NCI-H2227 treated with DMSO at 0.1 percent for 48 hours (cell line): ENCODE results near the gene HBG1.
"Not testable (repeated sequence)": the region's sequence is repeated elsewhere in the genome, so short reads cannot be mapped to it uniquely, and the experiment has no call there.

Experiments used
- DNase-seq: peaks from one replicate; lab custom pipeline; 2025; lab: John Stamatoyannopoulos, UW

The HBG1 gene

DNA sequence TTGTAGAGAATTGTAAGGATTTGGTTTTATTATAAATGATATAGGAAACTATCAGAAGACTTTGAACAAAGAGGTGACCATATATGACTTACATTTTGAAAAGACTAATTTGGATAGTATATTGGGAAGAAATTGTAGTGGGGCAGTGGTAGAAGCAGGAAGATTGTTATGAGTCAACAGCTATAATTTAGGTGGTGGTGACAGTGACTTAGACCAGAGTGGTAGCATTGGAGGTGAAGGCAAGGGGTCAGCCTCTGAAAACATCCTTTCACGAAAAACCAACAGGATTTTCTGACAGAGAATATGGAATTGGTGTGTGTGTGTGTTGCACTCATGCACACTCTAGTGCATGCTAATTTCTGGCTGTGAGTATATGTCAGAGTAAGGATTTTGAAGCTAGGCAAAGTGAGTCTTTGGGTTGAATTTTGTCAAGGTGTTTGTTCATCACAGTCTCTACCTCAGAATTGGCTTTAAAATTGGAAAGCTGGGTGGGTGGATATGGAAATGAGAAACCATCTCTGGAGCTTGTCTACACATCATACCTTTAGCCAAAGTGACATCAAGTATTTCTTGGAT is 28.2 kb upstream of the HBG1 start:
- DNase-seq = no peak

DNA sequence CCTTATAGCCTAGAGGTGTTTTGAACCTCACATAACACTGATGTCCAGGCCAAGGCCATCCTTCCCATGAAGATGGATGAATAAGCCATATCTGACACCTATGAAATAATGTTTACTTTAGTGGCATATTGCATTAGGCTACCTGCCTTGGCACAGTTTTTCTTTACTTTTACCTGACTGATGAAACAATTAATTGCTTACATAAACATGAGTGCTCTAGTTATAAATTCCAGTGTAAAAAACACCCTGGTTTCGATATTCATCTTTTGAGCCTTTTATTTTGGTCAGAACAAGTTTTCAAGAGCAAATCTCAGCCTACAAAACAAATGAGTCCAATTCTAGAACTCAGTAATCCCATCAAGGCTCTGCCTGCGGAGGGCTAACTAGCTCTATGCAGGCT is 27.0 kb upstream of the HBG1 start:
- no peak for DNase-seq

DNA sequence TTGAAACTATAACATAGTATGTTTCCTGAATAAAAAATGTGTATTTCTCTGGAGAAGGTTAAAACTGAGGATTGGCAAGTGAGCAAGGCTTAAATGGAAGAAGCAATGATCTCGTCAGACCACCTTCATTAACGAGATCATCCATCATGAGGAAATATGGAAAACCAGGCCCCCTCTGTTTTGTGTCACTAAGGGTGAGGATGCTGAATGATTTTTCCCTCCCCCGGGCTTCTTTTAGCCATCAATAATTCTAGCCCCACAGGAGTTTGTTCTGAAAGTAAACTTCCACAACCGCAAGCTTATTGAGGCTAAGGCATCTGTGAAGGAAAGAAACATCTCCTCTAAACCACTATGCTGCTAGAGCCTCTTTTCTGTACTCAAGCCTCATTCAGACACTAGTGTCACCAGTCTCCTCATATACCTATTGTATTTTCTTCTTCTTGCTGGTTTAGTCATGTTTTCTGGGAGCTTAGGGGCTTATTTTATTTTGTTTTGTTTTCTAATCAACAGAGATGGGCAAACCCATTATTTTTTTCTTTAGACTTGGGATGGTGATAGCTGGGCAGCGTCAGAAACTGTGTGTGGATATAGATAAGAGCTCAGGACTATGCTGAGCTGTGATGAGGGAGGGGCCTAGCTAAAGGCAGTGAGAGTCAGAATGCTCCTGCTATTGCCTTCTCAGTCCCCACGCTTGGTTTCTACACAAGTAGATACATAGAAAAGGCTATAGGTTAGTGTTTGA is 25.9 kb upstream of the HBG1 start:
- DNase-seq = no peak

DNA sequence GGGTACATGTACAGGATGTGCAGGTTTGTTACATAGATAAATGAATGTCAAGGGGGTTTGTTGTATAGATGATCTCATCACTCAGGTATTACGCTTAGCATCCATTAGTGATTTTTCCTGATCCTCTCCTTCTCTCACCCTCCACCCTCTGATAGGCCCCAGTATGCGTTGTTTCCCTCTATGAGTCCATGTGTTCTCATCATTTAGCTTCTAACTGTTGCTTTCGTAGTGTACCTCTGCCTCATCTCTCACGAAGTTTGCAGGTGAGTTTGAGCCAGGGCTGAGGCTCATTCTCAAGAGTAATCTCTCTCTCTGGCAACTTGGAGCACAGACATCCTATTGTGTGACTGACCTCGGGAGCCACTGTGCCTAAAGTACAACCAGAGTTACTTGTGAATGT is 24.7 kb upstream of the HBG1 start:
- DNase-seq = no peak

DNA sequence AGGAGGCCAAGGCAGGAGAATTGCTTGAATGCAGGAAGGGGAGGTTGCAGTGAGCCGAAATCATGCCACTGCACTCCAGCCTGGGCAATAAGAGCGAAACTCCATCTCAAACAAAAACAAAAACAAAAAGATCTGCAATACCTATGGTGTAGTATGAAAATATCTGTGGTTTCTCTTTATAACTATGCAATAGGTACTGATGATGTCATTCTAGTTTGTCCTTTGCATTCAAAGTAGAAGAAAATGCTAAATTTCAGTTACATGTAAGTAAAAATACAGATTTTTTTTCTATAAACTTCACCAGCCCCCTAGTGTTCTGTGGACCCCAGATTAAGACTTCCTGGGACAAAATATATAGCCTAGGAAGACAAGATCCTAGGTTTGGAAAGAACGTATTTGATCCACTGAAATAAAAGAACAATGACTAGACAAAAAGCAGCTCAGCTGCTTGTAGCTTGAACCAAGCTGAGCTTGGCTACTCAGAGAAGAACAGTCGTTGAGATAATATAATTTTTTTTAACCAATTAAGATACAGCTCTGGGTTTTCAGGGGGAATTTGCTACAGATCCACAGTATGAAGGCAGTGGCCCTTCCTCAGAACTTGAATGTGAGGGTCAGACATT is 22.8 kb upstream of the HBG1 start:
- no peak for DNase-seq

DNA sequence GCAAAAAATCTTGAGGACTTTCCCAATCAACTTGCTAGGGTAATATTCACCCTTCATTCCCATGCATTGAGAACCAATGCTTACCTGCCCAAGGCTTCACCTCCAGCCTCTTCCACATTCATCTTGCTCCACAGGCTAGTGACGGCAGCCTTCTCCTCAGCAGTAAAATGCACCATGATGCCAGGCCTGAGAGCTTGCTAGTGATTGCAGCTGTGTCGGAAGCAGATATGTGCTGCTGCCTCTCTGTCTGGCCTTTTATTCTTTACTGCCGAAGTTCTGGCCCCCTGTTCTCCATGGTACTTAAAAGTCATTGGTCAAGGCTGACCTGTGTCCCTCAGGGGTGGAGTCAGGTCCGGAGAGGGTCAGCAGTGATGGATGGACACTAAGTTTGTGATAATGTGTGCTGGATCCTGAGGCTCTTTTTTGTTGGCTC is 20.1 kb upstream of the HBG1 start, which contains the start of gene HBE1:
Gene HBE1 (minus strand): TSS at position 231 of the 433 bp plus-strand sequence. CDS start 55 bp downstream, at position 176.
- no peak for DNase-seq

DNA sequence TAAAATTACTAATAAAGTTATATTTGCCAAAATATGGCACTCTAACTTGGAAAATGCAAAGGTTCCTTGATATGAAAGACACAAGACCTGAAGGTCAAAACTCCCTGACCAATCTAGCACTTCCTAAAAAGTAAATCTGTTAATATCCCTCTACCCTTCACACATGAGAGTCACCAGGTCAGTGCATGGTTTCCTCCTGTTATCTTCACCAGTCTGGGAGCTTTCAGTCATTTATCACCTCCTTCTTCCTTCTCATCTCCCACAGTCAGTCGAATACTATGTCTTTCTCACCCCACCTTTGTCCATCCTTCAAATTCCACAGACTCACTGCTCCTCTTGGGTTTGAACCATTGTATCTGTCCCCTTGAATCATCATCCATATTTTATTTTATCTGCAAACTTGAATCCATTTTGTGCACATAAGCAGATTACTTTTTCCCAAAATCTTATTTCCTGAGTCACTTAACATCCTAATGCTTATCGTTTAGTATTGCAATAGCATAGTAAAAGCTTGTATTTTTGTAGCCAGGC is 17.4 kb upstream of the HBG1 start:
- DNase-seq = no peak

DNA sequence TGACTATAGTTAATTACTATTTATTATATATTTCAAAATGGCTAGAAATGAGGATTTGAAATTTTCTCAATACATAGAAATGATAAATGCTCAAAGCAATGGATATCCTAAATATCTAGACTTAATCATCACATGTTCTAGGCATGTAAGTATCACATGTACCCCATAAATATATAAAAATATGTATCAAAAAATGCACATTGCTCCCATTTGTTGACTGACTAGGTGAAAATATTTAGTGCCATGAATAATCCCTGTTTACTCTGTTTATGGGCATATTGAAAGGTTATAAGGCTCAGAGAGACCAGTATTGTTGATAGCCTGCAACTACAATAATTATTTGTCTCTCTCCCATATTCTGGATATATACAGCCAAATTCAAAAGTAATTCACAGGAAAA is 17.0 kb upstream of the HBG1 start:
- DNase-seq = no peak

DNA sequence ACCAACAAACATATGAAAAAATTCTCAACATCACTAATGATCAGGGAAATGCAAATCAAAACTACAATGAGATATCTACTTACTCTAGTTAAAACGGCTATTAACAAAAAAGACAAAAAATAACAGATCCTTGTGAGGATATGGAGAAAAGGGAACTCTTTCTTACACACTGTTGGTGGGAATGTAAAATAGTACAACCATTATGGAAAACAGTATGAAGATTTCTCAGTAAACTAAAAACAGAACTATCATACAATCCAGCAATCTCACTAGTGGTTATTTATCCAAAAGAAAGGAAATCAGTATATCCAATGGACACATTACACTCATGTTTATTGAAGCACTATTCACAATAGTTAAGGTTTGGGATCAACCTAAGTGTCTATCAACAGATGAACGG is 16.2 kb upstream of the HBG1 start:
- DNase-seq = no peak

DNA sequence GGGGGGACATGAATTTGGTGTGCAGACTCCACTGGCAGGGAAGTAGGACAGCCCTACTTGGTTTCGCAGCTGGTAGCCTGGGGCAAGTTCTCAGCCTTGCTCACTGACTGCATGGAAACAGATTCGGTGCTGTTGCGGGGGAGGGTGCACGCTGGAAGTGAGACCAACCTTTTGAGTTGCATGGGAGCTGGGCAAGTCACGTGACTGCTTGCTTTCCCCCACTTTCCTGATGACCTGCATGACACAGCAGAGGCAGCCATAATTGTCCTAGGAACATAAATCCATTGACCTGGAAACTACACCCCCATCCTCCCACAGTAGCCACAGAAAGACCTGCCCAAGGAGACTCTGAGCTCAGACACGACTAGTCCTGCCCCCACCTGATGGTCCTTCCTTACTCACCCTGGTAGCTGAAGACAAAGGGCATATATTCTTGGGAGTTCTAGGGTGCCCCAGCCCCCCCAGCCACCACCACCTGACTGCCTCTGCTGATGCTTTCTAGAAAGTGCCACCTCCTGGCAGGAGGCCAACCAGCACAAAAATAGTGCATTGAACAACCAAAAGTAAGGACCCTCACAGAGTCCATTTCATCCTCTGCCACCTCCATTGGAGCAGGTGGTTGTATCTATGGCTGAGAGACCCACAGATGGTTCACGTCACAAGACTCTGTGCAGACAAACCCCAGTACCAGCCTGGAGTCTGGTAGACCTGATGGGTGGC is 9.0 kb upstream of the HBG1 start:
- no peak for DNase-seq

DNA sequence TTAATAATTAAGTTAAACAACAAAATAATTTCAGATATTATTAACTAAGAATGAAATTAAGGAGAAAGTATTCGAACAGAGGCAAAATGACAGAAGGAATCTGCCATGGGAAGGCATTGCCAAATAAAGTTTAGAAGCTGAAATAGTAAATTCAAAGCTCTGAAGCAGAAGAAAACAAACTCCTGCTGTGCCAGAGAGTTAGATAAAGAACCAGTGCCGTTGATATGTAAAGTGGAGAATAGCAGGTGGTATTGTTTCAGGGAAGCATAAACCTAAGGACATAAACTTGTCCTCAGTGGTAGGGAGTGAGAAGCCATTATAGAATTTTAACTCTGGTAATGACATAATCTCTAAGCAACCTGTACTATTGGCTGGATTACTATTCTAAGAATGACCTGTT is 7.6 kb upstream of the HBG1 start:
- DNase-seq = no peak

DNA sequence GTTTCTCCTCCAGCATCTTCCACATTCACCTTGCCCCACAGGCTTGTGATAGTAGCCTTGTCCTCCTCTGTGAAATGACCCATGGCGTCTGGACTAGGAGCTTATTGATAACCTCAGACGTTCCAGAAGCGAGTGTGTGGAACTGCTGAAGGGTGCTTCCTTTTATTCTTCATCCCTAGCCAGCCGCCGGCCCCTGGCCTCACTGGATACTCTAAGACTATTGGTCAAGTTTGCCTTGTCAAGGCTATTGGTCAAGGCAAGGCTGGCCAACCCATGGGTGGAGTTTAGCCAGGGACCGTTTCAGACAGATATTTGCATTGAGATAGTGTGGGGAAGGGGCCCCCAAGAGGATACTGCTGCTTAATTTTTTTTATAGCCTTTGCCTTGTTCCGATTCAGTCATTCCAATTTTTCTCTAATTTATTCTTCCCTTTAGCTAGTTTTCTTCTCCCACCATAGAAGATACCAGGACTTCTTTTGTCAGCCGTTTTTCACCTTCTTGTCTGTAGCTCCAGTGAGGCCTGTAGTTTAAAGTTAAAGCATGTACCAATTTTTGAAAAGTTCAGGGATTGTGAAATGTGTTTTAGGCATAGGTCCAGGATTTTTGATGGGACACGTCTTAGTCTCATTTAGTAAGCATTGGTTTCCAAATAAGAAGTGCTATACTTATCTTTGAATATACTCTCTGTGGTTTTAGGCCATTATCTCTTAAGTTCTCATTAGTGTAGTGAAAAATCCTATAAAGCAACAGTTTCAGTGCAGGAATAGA is 5.2 kb upstream of the HBG1 start, which contains the start of gene HBG2:
Gene HBG2 (minus strand): TSS at position 136 of the 768 bp plus-strand sequence. CDS start 53 bp downstream, at position 83.
- not testable (repeated sequence) for DNase-seq

DNA sequence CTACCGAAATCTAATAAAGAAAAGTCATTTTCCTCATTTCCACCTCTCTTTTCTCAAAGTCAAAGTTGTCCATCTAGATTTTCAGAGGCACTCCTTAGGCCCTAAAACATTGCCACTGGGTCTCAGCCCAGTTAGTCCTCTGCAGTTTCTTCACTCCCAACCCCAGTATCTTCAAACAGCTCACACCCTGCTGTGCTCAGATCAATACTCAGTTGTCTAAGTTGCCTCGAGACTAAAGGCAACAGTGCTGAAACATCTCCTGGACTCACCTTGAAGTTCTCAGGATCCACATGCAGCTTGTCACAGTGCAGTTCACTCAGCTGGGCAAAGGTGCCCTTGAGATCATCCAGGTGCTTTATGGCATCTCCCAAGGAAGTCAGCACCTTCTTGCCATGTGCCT is 4.4 kb upstream of the HBG1 start:
- DNase-seq = not testable (repeated sequence)

DNA sequence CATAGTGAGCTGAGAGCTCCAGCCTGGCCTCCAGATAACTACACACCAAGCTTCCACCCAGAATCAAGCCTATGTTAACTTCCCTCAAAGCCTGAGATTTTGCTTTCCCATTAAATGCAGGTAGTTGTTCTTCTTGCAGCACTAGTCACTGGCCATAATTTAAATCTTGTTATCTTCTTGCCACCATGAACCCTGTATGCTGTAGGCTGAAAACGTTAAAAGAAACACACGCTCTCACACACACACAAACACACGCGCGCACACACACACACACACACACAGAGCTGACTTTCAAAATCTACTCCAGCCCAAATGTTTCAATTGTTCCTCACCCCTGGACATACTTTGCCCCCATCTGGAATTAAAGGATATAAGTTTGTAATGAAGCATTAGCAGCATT is 3.8 kb upstream of the HBG1 start:
- not testable (repeated sequence) for DNase-seq

DNA sequence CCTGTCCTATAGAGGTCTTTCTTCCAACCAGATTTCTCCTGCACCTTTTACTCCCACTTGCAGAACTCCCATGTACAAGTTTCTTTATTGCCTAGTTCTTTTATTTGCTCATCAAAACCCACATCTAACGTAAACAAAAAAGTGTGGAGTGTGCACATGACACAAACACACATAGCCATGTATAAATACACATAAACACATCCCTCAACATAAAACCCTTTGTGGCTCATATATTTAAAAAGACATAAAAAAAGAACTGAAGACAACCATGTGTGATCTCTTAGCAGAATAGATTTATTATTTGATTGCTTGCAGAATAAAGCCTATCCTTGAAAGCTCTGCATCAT is 3.2 kb upstream of the HBG1 start:
- no peak for DNase-seq

DNA sequence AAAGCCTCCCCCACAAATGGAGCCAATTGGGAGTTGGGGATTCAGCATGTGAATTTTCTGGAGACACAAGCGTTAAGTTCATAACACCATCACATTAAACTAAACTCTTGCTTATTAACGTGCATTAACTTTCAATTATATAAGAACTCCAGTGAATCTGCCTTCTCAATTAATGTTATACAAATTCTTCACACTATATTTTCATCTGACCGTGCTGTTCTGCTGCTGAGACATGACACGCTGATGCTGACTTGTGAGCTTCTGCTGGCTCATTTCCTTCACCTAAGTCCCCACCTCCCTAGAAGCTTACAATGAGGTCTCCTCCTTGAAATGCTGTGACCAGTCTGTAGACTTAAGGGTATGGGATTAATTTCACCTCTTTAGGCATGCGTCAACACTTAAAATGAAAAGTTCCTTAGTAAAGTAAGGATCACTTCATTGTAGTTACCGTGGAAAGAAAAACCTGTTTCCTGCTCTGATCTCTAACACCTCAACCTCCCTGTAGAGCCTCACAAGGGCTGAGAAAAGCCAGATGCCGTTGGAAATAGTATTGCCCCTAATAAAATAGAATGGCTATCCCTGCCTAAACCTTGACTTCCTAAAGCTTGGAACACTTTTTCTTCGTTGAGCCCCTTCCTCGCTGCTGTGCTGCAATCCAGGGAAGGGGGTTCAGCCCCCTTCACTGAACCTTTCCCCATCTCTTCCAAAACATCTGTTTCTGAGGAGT is 2.7 kb upstream of the HBG1 start:
- no peak for DNase-seq

DNA sequence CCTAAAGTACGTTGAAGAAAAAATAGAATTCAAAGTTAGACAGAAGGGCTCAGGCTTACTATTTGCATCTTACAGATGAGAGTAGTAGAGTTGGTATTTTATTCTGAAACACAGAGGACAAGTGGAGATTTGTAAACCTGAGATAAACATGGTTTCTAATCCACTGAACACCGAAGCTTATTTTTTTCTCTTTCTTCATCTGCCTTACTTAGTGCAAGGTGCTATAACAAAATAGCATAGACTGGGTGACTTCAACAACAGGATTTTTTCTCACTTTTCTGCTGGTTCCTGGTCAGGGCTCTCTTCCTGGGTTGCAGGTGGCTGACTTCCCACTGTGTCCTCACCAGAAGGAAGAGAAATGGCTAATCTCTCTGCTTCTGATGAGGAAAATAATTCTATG is 2.1 kb upstream of the HBG1 start:
- no peak for DNase-seq

DNA sequence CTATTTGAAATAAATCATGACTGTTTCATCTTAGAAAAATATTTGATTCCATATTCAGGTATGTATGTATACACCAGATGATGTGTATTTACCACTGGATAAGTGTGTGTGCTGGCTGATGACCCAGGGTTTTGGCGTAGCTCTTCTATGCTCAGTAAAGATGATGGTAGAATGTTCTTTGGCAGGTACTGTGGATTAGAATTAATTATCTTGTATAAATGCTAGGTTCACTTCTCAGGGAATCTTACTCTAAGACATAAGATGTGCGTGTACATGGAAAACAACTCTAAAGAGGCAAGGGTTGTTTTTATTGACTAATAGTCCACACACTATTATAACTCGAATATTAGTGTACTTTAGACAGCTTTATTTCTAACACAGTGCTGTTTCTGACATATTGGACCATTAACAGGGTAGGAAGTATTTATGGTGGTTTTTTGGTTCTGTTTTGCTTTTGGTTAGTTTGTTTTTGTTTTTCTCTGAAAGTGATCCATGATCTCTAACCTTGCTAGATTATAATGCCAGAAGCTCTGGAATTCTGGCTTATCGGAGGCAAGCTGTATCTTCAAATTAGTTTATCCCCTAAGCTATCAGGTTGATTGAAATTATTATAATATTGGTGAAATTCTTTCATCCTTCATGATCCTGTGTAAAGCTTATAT is 1.0 kb upstream of the HBG1 start:
- DNase-seq = no peak

DNA sequence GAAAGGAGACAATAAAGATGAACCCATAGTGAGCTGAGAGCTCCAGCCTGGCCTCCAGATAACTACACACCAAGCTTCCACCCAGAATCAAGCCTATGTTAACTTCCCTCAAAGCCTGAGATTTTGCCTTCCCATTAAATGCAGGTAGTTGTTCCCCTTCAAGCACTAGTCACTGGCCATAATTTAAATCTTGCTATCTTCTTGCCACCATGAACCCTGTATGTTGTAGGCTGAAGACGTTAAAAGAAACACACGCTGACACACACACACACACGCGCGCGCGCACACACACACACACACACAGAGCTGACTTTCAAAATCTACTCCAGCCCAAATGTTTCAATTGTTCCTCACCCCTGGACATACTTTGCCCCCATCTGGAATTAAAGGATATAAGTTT is 1.2 kb downstream of the HBG1 start:
- not testable (repeated sequence) for DNase-seq

DNA sequence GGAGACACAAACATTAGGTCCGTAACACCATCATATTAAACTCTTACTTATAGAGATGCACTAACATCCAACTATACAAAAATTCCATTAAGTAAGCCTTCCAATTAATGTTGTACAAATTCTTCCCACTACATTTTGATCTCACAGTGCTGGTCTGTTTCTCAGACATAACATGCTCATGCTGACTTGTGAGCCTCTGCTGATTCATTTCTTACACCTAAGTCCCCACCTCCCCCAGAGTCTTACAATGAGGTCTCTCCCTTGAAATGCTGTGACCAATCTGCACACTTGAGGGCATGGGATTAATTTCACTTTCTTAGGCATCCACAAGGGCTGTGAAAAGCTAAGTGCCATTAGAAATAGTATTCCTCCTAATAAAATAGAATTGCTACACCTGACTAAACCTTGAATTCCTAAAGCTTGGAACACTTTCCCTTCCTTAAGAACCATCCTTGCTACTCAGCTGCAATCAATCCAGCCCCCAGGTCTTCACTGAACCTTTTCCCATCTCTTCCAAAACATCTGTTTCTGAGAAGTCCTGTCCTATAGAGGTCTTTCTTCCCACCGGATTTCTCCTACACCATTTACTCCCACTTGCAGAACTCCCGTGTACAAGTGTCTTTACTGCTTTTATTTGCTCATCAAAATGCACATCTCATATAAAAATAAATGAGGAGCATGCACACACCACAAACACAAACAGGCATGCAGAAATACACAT is 2.0 kb downstream of the HBG1 start:
- DNase-seq = no peak
